Brain microvascular endothelial cell (primary cell): ENCODE results near the gene C2orf81.
A peak's percentile ranks its signal among the peaks of the same experiment; 100 is the strongest.

Experiments used
- DNase-seq: peaks from one replicate; pipeline ENCODE4 v3.0.0-alpha.2; 2020
- H3K27ac ChIP-seq: fragments of 250-450 bp; sonication (Bioruptor Pico); 2 replicates; pipeline ENCODE4 v1.5.1; 2020; ENCODE audit warnings: mild to moderate bottlenecking, moderate library complexity
- H3K27me3 ChIP-seq: fragments of 250-450 bp; sonication (Bioruptor Pico); replicated peaks from 2 replicates; pipeline ENCODE4 v1.5.1; 2020; ENCODE audit warnings: mild to moderate bottlenecking
- H3K36me3 ChIP-seq: fragments of 250-450 bp; sonication (Bioruptor Pico); replicated peaks from 2 replicates; pipeline ENCODE4 v1.5.1; 2020; ENCODE audit warnings: mild to moderate bottlenecking
- H3K4me3 ChIP-seq: 2 replicates; pipeline ENCODE4 v1.5.1; 2011; ENCODE audit warnings: low read depth, mild to moderate bottlenecking, control low read depth, low read length, moderate library complexity
- in situ Hi-C: cut with HindIII; loops from 2 replicates; pipeline ENCODE4 v1.10.0; 2017; ENCODE audit warnings: low sequenced_read_pairs, low pct_ligation_motif_present
- TF ChIP-seq, protein P1 (sequence below): IDR thresholded peaks from 2 replicates; pipeline ENCODE4 v1.5.1; 2011; ENCODE audit warnings: low read depth, mild to moderate bottlenecking, moderate library complexity, low read length, control low read depth, inconsistent platforms; ENCODE audit errors: missing control alignments

Gene C2orf81

DNA sequence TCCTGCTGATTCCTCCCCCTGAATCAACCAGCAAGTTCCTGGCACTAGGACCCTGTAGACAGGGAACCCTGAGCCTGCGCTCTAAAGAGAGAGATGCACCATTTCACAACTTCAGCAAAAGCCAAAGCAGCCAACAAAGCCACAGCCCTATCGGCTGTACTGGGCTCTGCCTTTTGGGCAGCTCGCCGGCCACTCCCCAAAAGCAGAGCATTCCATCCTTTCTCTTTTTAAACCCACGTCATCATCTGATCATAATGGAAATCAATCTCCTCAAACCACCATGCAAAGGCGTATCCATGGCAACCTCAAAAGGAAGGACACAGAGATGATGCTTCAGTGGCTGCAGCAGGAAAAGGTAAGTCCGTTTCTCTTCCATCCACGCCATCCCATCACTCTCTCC, 36.0 kb downstream of the C2orf81 start:
- TF ChIP-seq, protein P1, sequence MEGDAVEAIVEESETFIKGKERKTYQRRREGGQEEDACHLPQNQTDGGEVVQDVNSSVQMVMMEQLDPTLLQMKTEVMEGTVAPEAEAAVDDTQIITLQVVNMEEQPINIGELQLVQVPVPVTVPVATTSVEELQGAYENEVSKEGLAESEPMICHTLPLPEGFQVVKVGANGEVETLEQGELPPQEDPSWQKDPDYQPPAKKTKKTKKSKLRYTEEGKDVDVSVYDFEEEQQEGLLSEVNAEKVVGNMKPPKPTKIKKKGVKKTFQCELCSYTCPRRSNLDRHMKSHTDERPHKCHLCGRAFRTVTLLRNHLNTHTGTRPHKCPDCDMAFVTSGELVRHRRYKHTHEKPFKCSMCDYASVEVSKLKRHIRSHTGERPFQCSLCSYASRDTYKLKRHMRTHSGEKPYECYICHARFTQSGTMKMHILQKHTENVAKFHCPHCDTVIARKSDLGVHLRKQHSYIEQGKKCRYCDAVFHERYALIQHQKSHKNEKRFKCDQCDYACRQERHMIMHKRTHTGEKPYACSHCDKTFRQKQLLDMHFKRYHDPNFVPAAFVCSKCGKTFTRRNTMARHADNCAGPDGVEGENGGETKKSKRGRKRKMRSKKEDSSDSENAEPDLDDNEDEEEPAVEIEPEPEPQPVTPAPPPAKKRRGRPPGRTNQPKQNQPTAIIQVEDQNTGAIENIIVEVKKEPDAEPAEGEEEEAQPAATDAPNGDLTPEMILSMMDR: no peak
- H3K27ac ChIP-seq: no peak overlapping the region
- no peak overlapping the region for H3K4me3 ChIP-seq
- no peaks in the 10 kb centered on the region for H3K27me3 ChIP-seq
- in situ Hi-C loops: no loop called here
- peaks cover 2% of the 10 kb centered on the region for H3K36me3 ChIP-seq
- no peak for DNase-seq

DNA sequence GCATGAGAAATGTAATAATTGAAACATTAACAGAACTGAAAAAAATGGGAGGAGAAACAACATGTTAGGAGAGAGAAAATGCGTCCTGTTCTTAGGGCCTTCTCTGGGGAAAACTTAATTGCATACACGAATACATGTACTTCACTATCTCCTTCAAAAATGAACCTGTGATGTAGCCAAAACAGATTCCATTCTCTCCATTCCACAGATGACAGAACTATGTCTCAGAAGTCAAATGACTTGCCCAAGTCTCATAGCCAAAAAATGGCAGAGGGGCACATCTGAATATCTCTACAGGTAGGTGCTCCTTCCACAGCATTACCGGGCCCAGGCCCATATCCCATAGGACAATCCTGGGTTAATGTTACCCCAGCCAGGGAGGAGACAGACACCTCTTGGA, 37.4 kb downstream of the C2orf81 start:
- in situ Hi-C loops: no loop called here
- H3K27ac ChIP-seq: no peak overlapping the region
- H3K27me3 ChIP-seq: no peaks in the 10 kb centered on the region
- H3K4me3 ChIP-seq: no peak overlapping the region
- no peak for DNase-seq
- peaks cover 2% of the 10 kb centered on the region for H3K36me3 ChIP-seq
- TF ChIP-seq, protein P1: no peak

- in situ Hi-C loops: no loop called here
- peak overlapping the region; percentile 3 for H3K27ac ChIP-seq
- TF ChIP-seq, protein P1: no peak
These were observed 38.2 kb downstream of the C2orf81 start for GRCh38 chr2:74383254-74383653.

GRCh38 chr2:74381751-74382150, 39.7 kb downstream of the C2orf81 start:
- Histone ChIP-seq H3K27me3 (no peaks in the 10 kb centered on the region), H3K27ac (no peak overlapping the region), H3K36me3 (peaks cover 12% of the 10 kb centered on the region), H3K4me3 (no peak overlapping the region)
- in situ Hi-C loops: no loop called here
- TF ChIP-seq, protein P1: no peak
- DNase-seq: no peak

More at GRCh38 chr2:74383254-74383653, 38.2 kb downstream of the C2orf81 start:
- Histone ChIP-seq H3K27me3 (no peaks in the 10 kb centered on the region), H3K4me3 (no peak overlapping the region), H3K36me3 (peaks cover 2% of the 10 kb centered on the region)
- peak; percentile 41 for DNase-seq

DNA sequence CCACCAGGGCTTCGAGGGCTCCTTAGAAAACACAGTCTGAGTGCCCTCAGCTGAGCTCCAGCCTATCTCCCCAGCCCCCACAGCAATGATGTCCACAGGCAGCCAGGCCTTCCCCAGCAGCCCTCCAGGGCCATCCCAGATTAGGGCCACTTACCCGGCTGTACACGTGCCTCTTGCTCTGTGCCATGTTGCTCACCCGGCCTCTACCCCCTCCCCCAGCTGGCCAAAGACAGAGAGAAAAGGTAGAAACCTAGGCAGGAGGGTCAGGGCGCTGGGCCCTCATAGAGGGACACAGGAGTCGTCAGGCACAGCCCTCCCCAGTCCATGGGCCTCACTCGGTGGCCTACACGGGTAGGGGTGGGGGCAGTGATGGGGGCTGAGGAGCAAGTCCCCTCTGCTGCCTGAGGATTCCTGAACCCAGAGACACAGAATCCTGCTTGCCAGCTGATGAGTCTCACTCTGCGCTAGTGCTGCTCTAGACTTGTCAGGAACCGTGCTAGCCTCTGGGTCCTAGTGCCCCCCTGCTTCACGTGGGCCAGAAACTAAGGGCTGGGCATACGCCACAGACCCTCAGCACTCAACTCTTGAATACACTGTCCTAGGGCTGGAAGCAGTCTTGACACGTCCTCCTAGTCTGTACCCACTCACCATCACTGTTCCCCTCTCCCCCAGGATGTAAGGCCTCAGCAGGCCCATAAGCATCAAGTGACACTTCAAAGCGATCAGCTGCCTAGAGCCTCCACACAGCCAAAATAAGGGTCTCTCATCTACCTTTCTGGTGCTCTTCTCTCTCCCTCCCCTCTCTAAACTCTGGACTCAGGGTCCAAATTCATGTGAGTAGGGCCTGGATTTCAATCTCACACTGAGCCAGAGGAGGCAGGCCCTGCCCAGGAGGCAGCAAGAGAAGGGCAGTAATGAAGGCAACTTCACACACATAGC, 41.3 kb downstream of the C2orf81 start, which contains the start of gene DCTN1:
Gene DCTN1, minus strand, starts transcription at position 461 of the 939 bp plus-strand sequence. Its CDS starts 274 bp downstream, at position 187.
- in situ Hi-C loops: no loop called here
- Histone ChIP-seq H3K36me3 (peaks cover 24% of the 10 kb centered on the region), H3K4me3 (peak within 1 kb of the TSS; percentile 49), H3K27ac (peak within 1 kb of the TSS; percentile 4), H3K27me3 (no peaks in the 10 kb centered on the region)
- DNase-seq: peak; percentile 69
- TF ChIP-seq, protein P1: no peak
